Keratinocyte (primary cell): ENCODE data around the gene MED9. TPM values are rescaled to one million over a fixed set of nuclear protein-coding genes. Genes with fewer than 3 reads are reported as not detected.

Source experiments
- DNase-seq: peaks from one replicate; pipeline ENCODE4 v3.0.0-alpha.2; 2011; ENCODE audit warnings: low read depth, missing footprints, low spot score
- FAIRE-seq: peaks from 2 replicates; lab custom pipeline; 2011; peaks lifted over from hg19 to GRCh38; lab: Jason Lieb, UNC
- H2AFZ ChIP-seq: 2 replicates; pipeline ENCODE4 v1.6.0; 2012; ENCODE audit warnings: low read length, control low read depth, inconsistent platforms; ENCODE audit not compliant: control insufficient read depth
- H3K27ac ChIP-seq: 2 replicates; pipeline ENCODE4 v1.5.1; 2011; ENCODE audit warnings: low read length; ENCODE audit not compliant: control insufficient read depth, insufficient read depth
- H3K27me3 ChIP-seq: 3 replicates; pipeline ENCODE4 v1.6.0; 2011; ENCODE audit warnings: low read length; ENCODE audit not compliant: control insufficient read depth, insufficient read depth; ENCODE audit errors: extremely low read depth
- H3K36me3 ChIP-seq, 2 experiments: 2 replicates in 1 of 2; 3 replicates in 1 of 2; pipeline ENCODE4 v1.5.1; 2011; ENCODE audit warnings: low read length in 2 of 2, mild to moderate bottlenecking in 1 of 2; ENCODE audit not compliant: control insufficient read depth in 2 of 2, insufficient read depth in 2 of 2; ENCODE audit errors: extremely low read depth in 1 of 2
- H3K4me1 ChIP-seq: 3 replicates; pipeline ENCODE4 v1.5.1; 2011; ENCODE audit warnings: low read length; ENCODE audit not compliant: control insufficient read depth, insufficient read depth; ENCODE audit errors: extremely low read depth
- H3K4me2 ChIP-seq: 3 replicates; pipeline ENCODE4 v1.6.0; 2011; ENCODE audit warnings: low read depth, low read length; ENCODE audit not compliant: control insufficient read depth, insufficient read depth; ENCODE audit errors: extremely low read depth
- H3K4me3 ChIP-seq, 3 experiments: fragments of 200-600 bp in 1 of 3; sonication (generic) in 1 of 3; 2 replicates in 2 of 3; 3 replicates in 1 of 3; pipeline ENCODE4 v1.5.1; 2011 to 2016; ENCODE audit warnings: low read length in 3 of 3, mild to moderate bottlenecking in 3 of 3, control low read depth in 2 of 3, inconsistent platforms in 1 of 3, low read depth in 1 of 3, mixed read lengths in 1 of 3, mixed run types in 1 of 3, moderate library complexity in 1 of 3; ENCODE audit not compliant: control insufficient read depth in 2 of 3, insufficient read depth in 2 of 3; ENCODE audit errors: extremely low read depth in 1 of 3
- H3K79me2 ChIP-seq: 2 replicates; pipeline ENCODE4 v1.6.0; 2012; ENCODE audit warnings: low read length; ENCODE audit not compliant: control insufficient read depth, insufficient read depth
- H3K9ac ChIP-seq: 3 replicates; pipeline ENCODE4 v1.6.0; 2011; ENCODE audit warnings: low read length; ENCODE audit not compliant: control insufficient read depth, insufficient read depth; ENCODE audit errors: extremely low read depth
- H3K9me1 ChIP-seq: 3 replicates; pipeline ENCODE4 v1.6.0; 2011; ENCODE audit warnings: low read length; ENCODE audit not compliant: control insufficient read depth, insufficient read depth; ENCODE audit errors: extremely low read depth
- H3K9me3 ChIP-seq: 2 replicates; pipeline ENCODE4 v1.5.1; 2012; ENCODE audit warnings: low read depth, low read length; ENCODE audit not compliant: control insufficient read depth
- H4K20me1 ChIP-seq: 3 replicates; pipeline ENCODE4 v1.6.0; 2011; ENCODE audit warnings: low read length; ENCODE audit not compliant: control insufficient read depth, insufficient read depth; ENCODE audit errors: extremely low read depth
- CTCF ChIP-seq, 3 experiments: IDR thresholded peaks in 1 of 3; conservative IDR thresholded peaks in 1 of 3; optimal IDR thresholded peaks in 1 of 3; 2 replicates in 2 of 3; 3 replicates in 1 of 3; pipeline versions ENCODE3 to v1.5.1; 2011; ENCODE audit warnings: low read length in 3 of 3, mild to moderate bottlenecking in 3 of 3, moderate library complexity in 2 of 3, control low read depth in 1 of 3, inconsistent platforms in 1 of 3; ENCODE audit not compliant: insufficient read depth in 2 of 3; ENCODE audit errors: extremely low read depth in 1 of 3
- EZH2 ChIP-seq: IDR thresholded peaks from one replicate; pipeline ENCODE4 v1.6.1; 2012; ENCODE audit warnings: inconsistent platforms, mild to moderate bottlenecking, low read length, moderate library complexity
- dilution Hi-C: fragments of 300-500 bp; cut with MboI; formaldehyde crosslinking; loops from one replicate; pipeline ENCODE4 v1.7.0; 2020; ENCODE audit warnings: low sequenced_read_pairs; ENCODE audit not compliant: extremely low pct_ligation_motif_present
- polyA plus RNA-seq, 5 experiments: library from polyadenylated mRNA; depleted of rRNA in 3 of 5; stranded (reverse) in 3 of 5; stranded (forward) in 1 of 5; unstranded in 1 of 5; fragments of >200 nt; gene quantifications; 1 replicate in 1 of 5; 2 replicates in 3 of 5; 3 replicates in 1 of 5; pipeline versions ENCODE4 v1.2.1 to v1.2.3, GENCODE V29; 2011 to 2012; ENCODE audit warnings: missing spikeins in 2 of 5, low read depth in 1 of 5, low replicate concordance in 1 of 5

MED9 gene
- polyA plus RNA-seq, 1 donor (not counting 4 experiments of a cell fraction or from before 2014, with no cell fraction given), result 6.9 TPM

- H4K20me1 ChIP-seq, result peaks cover 28% of the 10 kb centered on the region
- H3K9me3 ChIP-seq, result no peaks in the 10 kb centered on the region
- H3K36me3 ChIP-seq, result no peaks in the 10 kb centered on the region
- no peak overlapping the region for H3K4me2 ChIP-seq
- no peak overlapping the region for H3K27ac ChIP-seq
- no peak overlapping the region for H3K9ac ChIP-seq
- H3K4me3 ChIP-seq, result no peak overlapping the region
- H2AFZ ChIP-seq, result no peak overlapping the region
- peaks cover 41% of the 10 kb centered on the region for H3K27me3 ChIP-seq
- peaks cover 10% of the 10 kb centered on the region for H3K4me1 ChIP-seq
- TF ChIP-seq EZH2, result no peak
- TF ChIP-seq CTCF (optimal IDR thresholded peaks at IDR 0.05 in 1 of 3, IDR thresholded peaks at IDR 0.05 in 1 of 3, conservative IDR thresholded peaks at IDR 0.05 in 1 of 3; ENCODE audit: extremely low read depth in 1 of 3, insufficient read depth in 2 of 3, low read length in 3 of 3), result no peak
- dilution Hi-C loops, result no loop called here
- no peaks in the 10 kb centered on the region for H3K79me2 ChIP-seq
- no peaks in the 10 kb centered on the region for H3K9me1 ChIP-seq
- no peak for FAIRE-seq
- no peak for DNase-seq
These were observed 31.3 kb downstream of the MED9 start for GRCh38 chr17:17508019-17508535.

GRCh38 chr17:17508646-17509591 is 32.1 kb downstream of the MED9 start:
- no peaks in the 10 kb centered on the region for H3K36me3 ChIP-seq
- TF ChIP-seq EZH2, result no peak
- TF ChIP-seq CTCF (optimal IDR thresholded peaks at IDR 0.05 in 1 of 3, IDR thresholded peaks at IDR 0.05 in 1 of 3, conservative IDR thresholded peaks at IDR 0.05 in 1 of 3; ENCODE audit: extremely low read depth in 1 of 3, insufficient read depth in 2 of 3, low read length in 3 of 3), result no peak
- no peaks in the 10 kb centered on the region for H3K9me1 ChIP-seq
- H4K20me1 ChIP-seq, result peaks cover 35% of the 10 kb centered on the region
- no peak overlapping the region for H2AFZ ChIP-seq
- H3K4me2 ChIP-seq, result no peak overlapping the region
- no peak overlapping the region for H3K4me3 ChIP-seq
- H3K4me1 ChIP-seq, result peaks cover 10% of the 10 kb centered on the region
- H3K9me3 ChIP-seq, result no peaks in the 10 kb centered on the region
- DNase-seq, result no peak
- FAIRE-seq, result no peak
- dilution Hi-C loops, result no loop called here
- H3K27me3 ChIP-seq, result peaks cover 41% of the 10 kb centered on the region
- no peaks in the 10 kb centered on the region for H3K79me2 ChIP-seq
- no peak overlapping the region for H3K27ac ChIP-seq
- H3K9ac ChIP-seq, result no peak overlapping the region
